GM19328 (cell line): ENCODE data around the gene SRC.

ENCODE experiments used
- ATAC-seq: cut with Tn5 transposase; IDR thresholded peaks from one replicate; pipeline ENCODE4 v1.9.1; 2021; ENCODE audit warnings: mild to moderate bottlenecking, moderate library complexity; ENCODE audit not compliant: unreplicated experiment

SRC gene

DNA sequence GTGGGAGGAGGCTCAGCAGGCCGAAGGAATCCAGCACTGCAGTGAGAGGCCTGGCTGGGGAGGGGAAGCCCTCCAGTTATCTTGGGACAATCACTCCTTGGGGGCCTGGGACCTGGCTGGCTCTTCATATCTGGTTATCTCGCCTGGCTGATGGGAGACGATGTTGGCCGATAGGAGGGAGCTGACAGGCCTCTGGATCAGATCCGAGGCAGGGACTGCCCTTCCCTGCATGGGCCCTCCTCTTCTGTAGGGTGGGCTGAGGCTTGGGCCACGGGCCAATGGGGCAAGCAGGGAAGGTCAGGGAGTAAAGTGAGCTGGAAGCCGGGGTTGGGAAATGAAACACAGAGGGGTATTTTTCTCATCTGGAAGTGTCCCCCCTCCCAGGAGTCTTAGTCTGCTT is 31.3 kb upstream of the SRC start:
- no peak for ATAC-seq

DNA sequence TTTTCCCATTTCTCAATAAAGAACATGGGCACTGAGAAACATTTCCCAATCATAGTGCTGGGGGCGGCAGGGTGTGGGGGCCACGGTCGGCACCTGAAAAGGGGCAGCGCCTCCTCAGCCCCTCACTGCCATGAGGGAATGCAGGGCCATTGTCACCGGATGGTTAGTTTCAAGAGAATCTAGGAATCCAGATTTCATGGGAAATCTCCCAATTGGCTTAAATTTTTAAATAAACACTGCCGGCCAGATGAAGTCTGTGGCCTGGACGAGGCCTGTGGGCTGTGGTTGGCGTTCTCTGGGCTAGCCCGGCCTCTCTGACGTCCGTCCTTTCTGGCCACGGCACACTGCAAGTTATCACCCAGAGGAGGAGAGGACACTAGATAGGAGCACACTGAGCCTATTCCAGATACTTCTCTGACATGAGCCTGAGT is 30.9 kb upstream of the SRC start:
- no peak for ATAC-seq

DNA sequence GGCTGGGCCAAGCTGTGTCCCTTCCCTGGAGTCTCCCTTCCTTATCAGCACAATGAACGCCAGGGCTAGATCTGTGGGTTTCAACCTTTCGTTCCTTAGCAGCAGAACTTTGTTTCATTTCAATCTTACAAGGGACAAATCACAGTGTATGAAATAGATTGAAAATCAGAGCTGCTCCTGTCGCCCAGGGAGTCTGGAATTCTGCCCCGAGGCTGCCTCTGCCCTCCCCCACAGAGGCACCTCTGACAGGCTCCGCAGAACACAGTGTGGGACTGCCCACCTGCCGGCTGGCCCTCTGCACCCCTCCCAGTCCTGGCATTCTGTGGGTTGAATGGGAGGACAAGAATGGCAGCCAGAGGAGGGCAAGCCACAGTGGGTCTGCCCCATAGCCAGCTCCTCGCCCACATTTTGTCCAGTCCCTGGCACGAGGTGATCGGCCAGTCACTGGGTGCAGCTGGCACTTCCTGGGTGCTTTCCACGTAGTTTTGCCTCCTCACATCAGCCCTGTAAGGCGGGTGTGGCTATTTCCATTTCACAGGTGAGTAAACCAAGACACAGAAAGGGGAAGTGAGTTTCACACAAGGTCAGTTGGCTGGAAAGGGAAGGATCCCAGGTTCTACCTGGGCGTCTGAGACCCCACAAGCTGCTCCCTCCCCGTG is 30.4 kb upstream of the SRC start:
- no peak for ATAC-seq

- ATAC-seq: peak; percentile 46
These were observed 29.7 kb upstream of the SRC start for GRCh38 chr20:37316116-37316774.

DNA sequence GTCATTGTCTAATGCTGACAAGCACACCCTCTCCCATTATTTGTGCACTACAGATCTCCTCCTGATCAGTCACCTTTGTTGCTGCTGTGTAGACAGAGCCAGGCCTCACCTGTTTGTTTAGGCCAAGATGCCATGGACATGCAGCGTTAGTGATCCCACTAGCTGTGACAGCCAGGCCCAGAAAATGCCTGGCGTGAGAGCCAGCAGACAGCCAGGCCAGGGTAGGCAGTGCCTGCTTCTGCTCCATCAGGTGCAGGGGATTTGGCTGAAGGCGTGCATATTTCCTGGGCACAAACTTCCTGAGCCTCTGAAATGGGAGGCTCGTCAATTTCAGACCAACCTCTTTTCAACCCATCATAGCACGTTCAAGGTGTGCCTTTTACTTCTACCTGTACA is 29.2 kb upstream of the SRC start:
- no peak for ATAC-seq

DNA sequence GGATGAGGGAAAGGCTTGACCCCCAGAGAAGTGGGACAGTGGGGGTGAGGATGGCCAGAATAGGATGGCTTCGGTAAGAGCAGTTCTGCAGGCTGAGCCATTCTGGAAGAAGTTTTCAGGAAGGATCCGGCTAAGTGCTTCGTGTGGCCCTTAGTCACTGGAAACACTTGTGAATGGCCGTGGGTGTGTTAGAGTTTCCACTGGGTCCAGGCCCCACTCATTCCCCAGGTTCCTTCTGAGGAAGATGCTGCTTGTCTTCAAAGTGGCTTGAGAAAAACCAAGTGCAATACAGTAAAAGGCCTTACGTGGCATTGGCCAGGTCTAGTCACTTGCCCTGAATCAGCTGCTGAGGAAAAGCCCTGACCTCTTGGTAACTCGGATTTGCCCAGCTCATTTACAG is 28.6 kb upstream of the SRC start:
- no peak for ATAC-seq

DNA sequence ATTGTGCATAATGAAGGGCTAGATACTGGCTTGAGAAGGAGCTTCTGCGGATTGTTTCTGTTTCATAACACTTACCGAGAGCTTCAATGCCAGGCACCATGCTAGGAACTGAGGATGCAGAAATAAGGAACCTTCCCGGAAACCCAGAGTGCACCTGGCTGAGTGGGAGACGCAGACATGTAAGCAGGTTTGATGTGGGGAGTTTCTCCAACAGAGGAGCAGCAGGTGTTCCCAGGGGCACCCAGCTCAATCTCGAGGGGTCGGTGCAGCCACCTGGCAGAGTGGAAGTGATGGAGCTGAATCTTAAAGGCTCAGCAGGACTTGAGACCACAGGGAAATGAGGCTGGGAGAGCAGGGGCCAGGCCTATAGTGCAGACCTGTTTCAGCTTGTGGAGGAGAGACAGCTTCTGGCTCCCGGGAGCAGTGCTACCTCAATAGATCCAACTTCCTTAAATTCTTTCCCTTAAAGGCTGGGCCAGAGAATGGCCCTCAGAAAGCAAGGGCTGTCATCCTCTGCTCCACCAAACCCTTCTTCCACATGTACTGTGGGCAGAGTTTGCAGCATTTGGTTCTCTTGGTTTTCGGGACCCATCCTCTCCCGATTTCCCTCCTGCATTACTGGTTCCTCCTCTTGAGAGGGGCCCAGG is 27.8 kb upstream of the SRC start:
- no peak for ATAC-seq

DNA sequence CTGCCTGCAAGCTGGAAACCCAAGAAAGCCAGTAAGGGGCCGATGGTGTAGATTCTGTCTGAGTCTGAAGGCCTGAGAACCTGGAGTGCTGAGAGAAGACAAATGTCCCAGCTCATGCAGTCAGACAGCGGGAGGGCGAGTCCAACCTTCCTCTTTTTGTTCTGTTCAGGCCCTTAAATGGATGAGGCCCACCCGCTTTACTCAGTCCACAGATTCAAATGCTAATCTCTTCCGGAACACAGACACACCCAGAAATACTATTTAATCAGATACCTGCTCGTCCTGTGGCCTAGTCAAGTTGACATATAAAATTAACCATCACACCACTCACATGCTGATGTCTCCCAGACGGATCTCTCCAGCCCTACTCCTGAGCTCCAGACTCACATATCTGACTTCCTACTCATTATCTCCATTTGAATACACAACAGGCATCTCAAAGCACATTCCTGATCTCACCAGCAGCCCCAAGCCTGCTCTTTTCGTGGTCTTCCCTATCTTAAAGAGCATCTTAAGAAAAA is 26.7 kb upstream of the SRC start:
- ATAC-seq: no peak

DNA sequence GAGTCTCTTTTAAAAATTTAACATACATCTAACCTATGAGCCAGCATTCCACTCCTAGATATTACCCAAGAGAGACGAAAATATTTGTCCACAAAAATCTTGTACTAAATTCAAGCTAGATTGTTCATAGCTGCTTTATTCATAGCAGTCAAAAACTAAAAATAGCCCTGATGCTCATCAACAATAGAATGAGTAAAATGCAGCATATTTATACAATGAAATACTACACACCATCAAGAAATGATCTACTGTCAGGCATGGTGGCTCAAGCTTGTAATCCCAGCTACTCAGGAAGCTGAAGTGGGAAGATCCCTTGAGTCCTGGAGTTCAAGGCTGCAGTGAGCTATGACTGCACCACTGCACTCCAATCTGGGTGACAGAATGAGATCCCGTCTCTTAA is 22.0 kb upstream of the SRC start:
- no peak for ATAC-seq

GRCh38 chr20:37325206-37325605 is 20.7 kb upstream of the SRC start:
- ATAC-seq: no peak

- ATAC-seq: no peak
These were observed 19.3 kb upstream of the SRC start for GRCh38 chr20:37326666-37327065.

DNA sequence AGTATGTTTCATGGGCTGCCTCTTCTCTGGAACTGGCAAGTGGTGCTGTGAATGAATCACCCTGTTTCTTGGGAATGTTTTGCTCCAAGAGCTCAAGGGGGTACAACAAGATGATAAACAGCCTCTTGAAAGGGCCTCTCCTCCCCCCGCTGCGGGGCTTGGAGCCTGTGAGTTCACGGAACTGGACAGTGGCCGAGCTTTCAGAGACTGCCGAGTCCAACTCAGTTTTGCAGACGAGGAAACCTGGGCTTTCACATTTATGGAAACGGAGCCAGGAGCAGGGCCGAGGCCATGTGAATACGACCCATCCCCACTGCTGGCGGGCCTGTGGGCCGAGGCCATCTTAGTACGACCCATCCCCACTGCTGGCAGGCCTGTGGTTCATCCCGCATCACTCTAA is 18.2 kb upstream of the SRC start:
- ATAC-seq: no peak

- ATAC-seq: no peak
These were observed 17.6 kb upstream of the SRC start for GRCh38 chr20:37328149-37328945.

DNA sequence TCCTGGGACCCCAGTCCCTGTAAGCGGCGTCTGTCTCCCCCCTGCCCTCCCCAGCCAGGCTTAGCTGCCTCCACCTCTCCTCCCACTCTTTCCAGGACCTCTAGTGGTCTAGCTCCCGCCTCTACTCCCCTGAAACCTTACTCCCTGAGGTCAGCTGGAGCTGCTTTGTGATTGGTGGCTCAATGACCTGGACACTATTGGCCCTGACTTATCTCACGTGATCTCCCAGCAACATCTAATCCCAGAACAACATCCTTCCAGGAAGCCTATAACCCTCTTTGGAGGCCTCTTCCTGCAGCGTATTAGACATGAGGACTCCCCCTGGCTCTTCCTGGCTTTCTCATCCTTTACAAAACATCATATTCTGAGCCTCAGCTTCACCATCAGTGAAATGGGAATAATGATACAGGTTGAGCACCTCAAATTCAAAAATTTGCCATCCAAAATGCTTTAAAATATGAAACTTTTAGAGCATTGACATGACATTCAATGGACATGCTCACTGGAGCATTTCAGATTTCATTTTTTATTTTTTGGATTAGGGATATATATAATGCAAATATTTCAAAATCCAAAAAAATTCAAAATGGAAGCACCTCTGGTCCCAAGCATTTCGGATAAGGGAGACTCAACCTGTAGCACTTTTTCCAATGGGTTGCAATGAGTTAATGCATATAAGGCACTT is 16.3 kb upstream of the SRC start:
- no peak for ATAC-seq

GRCh38 chr20:37330316-37330715 is 15.6 kb upstream of the SRC start:
- ATAC-seq: no peak

- no peak for ATAC-seq
These were observed 14.7 kb upstream of the SRC start for GRCh38 chr20:37331060-37331857.

GRCh38 chr20:37333130-37333847 is 12.7 kb upstream of the SRC start:
- no peak for ATAC-seq

GRCh38 chr20:37333848-37334318 is 12.1 kb upstream of the SRC start:
- ATAC-seq: no peak

- ATAC-seq: no peak
These were observed 11.5 kb upstream of the SRC start for GRCh38 chr20:37334450-37334849.
